GM21529 (cell line): ENCODE results near the gene YKT6.

Source experiments
- ATAC-seq: cut with Tn5 transposase; IDR thresholded peaks from one replicate; pipeline ENCODE4 v1.9.1; 2021; ENCODE audit not compliant: unreplicated experiment

Gene YKT6

DNA sequence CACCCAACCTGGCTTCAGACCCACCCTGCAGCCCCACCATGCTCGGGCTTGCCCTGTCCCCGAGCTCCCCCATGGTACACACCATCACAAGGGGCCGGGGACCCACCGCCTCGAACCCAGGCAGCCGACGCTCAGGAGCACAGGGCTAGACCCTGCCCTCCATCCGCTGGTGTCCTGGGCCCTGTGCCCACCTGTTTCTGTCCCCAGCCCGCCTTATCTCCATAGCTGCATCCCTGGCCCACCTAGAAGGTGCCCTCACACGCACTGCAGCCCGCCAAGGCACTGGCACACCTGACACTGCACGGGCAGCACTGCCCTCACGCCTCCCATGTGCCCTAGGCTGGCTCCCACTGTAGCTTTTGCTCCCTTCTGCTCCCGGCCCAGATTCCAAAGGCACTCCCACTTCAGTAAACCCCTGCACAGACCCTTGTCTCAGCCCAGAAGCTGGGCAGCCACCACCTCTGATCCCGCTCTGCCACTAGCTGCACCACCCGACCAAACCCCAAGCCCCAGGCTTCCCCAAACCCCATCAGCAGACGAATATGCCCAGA, 17.1 kb downstream of the YKT6 start:
- ATAC-seq = no peak

DNA sequence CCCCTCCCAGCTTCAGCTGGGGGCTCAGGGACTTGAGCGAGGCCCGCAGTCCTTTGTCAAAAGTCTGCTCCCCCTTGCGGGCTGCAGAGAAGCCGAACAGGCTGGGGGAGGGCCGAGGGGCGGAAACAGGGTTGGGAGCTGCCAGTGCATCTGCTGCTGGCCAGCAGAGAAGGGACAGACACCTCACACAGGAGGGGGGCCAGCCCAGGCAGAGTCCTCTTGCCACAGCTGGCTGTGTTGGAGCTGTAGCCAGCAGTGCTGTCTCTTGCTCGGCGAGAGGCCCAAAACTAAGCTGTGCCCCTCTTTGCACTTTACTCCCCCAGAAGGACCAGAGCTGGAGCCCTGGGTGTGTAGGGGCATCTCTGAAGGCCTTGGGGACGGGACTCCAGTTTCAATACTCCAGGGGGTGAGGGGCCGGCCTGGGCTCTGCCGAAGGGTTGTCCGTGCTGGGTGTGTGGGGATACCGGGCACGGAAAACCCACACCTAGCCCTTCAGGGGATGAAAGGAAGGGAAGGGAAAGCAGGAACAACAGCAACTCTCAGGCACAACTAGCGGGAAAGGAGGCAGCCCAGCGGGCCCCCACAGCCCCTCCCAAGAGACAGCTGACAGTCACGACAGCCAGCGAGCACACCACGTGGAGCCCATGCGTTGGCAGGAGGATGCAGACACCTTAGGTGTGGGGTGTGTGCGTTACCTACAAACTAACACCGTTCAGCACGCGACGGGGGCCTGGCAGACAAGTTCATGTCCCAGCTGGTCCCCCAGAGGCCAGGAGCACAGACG, 17.8 kb downstream of the YKT6 start:
- no peak for ATAC-seq

DNA sequence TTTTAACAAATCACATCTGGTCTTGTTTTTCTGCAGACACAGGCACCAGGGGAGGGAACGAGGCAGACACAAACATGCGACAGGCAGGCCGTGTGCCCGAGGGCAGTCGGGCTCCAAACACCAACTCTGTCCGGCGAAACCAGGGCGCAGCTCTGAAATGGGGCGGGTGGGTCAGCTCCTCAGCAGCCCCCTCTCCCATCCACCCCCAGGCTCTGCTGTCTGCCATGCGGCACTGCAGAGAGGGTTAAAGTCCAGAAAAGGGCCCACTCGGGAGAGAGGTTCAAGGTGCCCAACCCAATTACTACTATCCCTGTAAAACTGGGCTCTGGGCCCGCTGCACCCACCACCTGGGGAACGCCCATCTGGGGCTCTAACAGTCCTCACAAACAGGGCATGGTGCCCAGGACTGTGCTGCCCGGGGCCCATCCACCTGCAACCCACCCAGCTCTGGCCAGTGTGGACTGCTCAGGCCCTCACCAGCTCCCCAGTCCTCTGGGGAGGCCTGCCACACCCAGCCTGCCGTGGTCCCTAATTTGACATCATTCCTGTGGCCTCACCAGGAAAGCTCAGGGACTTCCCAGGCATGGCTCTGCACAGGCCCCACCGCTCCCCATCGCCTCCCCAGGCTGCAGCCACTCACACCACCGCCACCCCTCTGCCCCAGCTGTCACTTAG, 18.7 kb downstream of the YKT6 start:
- no peak for ATAC-seq

DNA sequence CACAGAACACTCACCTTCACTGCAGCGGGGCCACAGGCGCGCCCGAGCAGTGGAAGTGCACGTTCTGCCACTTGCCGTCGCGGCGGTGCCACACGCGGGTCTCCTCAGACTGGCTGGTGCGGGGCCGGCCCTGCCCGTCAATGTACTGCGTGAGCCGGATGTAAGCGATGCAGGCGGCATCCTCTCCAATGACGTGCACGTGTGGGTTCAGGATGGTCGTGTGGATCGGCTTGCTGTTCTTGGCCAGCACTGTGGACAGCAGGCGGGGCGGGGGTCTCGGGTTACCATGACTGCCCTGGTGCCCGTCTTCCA, 19.2 kb downstream of the YKT6 start:
- ATAC-seq = no peak

DNA sequence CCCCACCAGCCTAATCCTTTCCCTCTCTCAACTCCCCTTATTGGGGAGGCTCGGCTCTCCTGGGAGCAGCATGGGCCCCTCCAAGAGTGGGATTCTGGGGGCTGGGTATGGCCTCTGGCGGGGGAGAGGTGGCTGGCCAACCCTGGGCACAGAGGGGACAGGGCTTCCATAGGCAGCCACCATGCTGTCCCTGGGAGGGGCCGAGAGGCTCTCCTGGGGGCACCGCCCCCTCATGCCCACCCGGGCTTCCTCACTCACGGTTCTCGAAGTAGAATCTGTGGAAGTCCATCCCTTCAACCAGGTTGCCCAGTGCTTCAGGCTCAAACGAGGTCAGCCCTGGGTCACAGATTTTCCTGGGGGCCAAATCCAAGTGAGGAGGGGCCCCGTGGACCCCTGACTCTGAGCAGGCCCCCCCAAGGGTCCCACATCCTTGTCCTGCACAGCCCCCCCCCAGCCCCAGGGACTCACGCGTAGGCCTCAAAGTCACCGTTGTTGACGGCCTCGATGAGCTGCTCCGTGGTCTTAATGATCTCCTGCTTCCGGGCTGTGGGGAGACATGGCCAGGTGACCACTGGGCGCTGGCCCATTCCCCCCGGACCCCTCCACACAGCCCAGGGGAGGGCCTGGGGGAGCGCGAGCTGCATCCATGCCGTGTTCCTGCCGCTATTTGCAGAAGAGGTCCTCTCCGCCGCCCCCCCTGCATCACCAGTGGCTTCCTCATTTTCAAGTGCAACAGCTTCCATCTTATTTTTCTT, 19.8 kb downstream of the YKT6 start:
- ATAC-seq = no peak

DNA sequence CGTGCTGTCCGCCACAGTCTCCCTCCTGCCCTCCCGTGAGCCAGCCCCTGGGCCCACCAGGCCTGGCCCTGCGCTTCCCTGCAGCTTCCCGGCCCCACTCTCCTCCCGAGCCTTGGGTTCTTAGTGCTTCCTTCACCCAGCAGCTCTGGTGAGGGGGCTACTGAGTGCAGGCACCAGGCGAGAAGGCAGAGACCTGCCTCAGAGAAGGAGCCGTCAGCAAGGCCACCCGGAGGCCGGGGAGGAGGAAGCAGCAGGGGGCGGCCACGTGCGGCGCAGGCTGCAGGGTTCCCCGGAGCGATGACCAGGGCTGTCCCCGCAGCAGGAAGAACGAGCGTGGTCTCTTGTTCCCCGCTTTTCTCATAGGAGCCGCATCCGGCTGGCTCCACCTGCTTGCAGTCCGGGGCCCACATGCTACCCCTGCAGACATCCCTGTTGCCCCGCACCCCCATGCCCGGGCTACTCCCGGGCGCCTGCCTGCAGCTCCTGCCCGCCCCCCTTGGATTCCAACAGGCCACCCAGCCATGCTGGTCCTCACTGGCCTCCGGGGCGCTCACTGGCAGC, 20.5 kb downstream of the YKT6 start:
- ATAC-seq = no peak

DNA sequence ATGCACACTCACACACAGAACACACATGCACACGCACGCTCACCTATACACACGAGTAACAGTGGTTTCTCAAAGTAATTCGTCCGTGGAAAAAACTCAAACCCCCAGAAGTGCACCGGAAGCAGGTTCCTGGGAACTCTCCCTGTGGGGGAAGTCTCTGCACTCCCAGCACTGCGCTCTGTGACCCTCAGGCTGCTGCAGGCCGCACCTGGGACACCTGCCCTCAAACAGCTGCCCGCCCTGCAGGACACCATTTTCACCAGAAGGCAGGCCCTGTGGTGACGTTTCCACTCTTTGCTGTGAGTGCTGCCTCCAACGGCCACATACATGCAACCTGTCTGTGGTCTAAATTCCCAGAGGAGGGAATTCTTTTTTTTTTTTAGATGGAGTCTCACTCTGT, 21.3 kb downstream of the YKT6 start:
- ATAC-seq = no peak

DNA sequence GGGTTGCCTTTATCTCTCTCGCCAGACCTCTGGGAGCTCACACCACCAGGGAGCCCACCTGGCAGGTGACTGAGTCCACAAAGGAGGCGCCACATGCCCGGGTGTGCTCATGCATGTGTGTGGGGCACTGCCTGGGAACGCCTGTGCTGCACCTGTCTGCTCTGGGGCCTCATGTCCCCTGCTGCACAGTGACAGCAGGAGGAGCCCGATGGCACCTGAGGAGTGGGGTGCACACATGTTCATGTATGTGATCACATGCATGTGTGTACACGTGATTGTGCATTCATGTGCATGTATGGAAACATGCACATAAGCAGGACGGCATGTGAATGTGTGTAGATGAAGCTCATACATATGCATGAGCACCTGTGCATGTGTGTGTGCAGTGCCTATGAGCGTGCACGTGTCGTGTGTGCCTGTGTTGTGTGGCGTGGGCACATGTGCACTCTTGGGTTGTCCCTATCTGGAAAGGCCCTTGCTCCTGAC, 22.0 kb downstream of the YKT6 start:
- no peak for ATAC-seq

DNA sequence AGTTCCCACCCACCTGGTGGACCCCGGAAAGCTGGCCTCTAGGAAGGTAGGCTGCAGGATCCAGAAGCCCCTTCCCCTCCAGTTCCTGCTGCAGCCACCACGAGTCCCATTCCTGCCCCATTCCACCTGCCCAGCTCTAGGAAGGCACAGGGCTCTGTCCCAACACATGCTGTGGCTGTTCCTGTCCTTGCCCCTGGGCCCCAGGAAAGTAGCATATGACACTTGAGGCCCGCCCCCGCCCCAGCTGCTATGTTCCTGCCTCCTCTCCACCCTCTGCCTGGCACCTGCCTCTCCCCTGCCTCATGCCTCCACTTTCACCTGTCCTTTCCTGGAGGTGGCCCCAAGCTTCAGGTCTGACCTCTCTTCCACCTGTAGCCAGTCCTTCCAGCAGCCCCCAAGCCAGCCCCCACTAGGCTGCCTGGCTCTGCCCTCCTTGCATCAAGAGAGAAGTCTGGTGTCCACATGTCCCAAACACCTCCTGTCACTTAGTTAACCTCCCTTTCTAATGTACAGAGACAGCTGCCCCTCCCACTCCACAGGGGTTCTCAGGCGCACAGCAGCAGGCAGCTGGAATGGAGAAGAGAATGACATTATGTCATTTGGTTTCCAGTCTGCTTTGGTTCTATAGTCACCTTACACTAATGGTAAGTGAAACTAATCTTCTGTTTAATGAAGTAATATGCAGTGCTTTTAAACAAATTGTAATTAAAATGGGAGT, 22.7 kb downstream of the YKT6 start:
- ATAC-seq = no peak

DNA sequence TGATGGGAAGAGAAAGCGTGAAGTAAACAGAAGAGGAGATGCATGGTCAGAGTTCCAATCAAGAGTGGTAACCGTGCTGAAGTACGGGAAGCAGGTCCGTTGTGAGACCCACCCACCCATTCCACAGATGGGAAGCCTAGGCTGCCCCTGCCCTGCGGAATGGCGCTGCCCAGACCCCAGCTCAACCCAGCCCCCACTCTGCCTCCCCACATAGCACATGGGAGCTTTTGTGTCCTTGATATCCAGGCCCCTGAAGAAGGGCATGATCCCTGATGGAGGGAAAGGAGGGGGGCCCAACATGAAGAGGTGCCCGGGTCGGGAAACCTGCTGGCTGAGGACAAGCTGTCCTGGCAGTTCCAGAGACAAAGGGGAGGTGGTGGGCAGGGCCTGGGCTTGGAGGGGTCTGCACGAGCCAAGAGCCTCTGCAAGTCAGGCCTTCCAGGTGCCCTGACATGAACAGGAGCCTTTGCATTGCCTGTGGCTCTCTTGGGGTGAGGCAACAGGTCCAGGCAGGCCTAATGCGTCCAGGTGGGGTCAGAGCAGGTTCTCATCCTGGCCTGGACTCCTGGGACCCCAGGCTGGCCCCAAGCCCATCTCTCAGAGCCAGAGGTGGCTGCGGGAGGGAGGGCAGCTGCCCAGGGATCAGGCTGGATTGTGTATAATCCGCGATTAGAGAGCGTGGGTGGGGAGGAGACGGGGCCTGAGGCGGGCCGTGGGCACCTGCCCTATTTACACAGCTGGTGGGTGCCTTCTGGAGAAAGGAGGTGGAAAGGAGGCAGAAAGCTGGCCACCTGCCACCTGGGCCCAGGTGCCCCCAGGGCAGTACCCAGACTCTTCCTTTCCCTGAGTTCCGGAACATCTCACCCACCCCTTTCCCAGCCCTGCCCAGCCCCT, 23.5 kb downstream of the YKT6 start:
- no peak for ATAC-seq

DNA sequence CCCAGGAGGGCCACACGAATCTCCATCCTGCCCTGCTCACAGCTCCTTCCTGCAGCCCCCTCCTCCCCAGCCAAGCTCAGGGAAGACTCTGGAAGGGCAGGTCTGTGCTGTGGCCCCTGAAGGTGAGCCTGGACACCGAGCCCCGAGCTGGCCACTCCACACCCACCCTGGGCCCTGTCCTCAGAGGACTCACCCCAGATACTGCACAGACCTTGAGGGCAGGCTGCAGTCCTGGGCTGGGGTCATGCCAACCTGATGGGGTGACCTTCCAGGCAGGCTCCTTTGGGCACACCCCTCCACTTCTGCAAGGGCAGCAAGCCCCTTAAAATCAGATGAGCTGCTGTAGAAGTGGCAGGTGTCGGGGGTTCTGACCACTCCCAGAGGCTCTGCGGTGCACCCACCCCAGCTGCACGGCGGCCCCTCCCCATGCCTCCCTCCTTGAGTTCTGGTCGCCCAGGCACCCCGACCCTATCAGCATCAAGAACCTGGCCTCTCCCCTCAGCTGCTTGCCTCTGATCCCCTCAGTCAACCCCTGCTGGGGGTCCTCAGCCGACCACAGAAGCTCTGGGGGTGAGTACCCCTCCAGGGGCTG, 24.3 kb downstream of the YKT6 start:
- ATAC-seq = no peak

DNA sequence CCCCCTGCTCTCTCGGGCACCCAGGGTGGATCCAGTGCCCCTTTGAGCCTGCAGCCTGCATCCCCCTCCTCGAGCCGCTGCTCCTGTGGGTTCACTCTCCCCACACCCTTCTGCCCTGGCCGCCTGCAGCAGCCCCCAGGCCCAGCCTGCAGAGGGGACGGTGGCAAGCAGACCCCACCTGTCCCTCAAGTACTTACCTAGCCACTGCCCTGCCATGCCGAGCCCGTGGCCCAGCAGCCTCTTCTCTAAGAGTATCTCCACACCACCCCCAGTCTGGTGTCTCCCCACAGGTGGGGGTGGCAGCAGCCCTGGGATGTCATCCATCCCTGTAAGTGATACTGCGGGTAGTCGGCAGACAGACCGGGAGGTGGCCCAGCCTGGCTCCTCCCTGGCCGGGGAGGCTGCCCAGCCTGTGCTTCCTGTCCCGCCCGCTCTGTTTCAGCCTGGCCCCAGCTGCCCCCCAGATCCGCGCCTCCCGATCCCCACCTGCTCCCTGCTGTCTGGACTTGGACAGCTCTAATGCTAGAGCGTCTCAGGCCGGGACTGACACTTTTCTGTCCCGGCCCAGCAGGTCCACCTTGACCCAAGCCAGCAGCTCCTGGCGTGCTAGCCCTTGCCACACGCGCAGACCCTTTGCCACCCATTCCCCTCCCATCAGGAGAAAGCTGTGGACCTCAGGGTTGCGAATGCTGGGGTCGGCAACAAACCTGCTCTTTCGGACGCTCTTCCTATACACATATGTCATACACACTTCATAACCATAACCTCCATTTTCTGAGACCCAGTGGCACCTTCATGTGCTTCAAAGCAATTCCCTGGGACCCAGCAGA, 25.0 kb downstream of the YKT6 start:
- ATAC-seq = no peak

DNA sequence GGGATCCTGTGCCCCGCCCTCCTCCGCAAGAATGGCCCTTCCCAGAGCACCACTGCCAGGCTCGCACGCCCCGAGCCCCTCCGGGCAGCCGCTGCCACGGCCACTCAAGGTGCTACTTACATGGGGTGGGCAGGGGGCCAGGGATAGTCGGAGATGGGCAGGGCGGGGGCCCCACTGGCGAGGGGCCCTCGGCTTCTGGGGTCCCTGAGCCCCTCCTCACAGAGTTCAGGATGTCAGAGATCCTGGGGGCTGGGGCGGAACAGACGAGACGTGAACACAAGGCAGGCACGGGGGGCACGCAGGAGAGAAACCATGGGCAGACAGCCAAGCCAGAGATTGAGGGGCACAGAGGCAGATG, 25.6 kb downstream of the YKT6 start:
- no peak for ATAC-seq

DNA sequence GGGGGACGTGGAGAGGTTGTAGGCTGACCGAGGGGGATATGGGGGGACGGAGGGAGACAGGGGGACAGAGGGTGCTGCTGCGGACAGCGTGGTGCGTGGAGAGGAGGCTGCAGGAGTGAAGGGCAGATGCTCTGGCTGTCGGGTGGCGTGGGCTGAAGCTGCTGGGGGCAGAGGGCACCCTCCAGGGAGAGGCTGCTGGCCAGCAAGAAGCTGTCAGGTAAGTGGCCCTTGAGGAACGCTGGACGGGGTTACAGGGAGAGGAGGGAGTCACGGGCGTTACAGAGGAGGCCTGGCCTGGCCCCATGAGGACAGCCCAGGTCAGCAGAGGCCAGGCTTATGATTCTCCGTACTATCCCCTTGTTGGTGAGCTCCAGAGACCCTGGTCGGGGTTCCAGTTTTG, 27.1 kb downstream of the YKT6 start:
- ATAC-seq = no peak

DNA sequence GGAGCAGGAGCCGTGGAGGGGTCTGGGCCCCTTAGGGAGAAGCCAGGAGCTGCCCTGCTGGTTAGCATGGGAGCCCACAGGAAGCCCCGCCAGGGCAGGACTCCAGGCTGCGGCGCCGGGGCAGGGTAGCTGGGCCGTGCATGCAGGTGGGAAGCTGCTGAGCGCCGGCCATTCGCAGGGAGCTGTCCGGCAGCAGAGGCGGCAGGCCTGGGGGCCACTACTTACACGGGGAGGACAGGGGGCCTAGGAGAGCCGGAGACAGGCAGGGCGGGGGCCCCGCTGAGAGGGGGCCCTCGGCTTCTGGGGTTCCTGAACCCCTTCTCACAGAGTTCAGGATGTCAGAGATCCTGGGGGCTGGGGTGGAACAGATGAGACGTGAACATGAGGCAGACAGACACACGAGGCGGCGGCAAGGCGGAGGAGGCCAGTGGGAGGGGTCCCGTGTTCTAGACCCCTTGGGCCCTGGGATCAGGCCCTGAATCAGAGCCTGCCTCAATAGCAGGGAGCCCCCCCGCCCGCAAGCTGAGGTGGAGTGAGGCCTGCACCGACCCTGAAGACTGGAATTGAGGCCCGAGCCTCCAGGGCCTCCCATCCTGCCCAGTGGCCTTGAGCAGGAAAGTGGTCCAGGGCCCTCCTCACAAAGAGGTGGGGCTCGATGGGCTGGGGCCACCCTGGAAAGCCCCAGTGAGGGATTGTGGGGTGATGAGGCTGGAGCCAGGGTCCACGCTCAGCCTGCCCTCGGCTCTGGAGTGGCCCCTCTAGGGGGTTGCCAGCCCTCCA, 28.0 kb downstream of the YKT6 start:
- no peak for ATAC-seq

DNA sequence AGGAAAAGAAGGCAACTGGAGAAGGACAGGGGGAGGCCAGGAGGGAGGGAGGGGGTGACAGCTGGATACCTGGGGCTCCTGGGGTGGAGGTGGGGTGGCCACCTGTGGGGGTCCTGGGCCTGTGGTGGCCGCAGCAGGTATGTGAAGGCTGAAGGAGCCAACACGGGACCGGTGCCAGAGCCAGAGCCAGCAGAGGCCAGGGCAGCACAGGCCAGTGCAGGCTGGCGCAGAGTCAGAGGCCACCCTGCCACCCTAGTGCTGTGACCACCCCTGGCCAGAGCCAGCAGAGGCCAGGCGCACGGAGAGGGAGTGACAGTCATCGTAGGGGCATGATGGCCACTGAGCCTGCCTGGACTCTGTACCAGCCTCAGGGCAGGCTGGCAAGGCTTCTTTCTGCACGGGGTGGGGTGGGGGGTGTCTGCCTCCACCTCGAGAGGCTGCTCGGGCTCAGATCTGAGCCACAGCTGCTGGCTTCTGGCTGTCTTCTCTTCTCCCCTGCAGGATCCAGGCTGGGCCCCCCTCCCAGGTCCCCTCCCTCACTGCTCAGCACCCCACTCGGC, 28.8 kb downstream of the YKT6 start:
- ATAC-seq = no peak

DNA sequence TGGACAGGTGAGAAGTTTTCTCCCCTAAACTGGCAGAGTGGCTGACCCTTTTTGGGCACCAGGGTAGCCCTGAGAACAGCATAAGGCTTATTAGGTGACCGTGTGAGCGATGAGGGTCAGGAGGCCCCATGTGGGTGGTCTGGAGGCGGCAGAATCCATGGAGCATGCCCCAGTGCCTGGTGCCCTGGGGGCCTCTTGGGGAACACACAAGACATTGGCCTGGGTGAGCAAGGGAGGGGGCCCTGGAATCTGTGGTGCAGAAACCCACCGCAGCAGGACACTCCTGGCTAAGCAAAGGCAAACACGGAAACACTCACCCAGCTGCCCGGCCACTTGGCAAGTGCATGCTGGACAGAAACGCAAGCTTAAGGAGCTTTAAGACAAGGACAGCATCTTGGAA, 29.5 kb downstream of the YKT6 start:
- ATAC-seq = no peak

DNA sequence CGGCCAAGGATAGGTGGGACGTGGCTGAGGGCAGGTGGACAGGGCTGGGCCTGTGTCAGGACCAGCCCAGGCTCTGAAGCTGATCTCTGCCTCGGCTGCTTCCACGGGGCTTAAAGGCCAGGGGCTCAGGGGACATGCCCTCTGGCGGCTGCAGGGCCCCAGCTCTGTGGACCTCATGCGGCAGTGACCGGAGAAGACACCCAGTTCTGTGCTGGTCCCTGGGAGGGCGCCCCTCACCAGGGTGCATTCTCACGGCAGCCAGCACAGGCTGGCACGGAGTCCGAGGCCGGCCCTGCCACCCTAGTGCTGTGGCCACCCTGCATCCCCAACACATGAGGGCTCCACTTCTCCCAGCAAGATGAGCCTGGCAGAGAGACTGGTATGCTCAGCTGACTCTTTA, 30.3 kb downstream of the YKT6 start:
- no peak for ATAC-seq
